Measurements from ENCODE around the gene UNC93B1. TPM values are rescaled to one million over a fixed set of nuclear protein-coding genes. Genes with fewer than 3 reads are reported as not detected.

UNC93B1 gene
- total RNA-seq, 1 experiment from 2014 or later: 14.7 TPM

DNA sequence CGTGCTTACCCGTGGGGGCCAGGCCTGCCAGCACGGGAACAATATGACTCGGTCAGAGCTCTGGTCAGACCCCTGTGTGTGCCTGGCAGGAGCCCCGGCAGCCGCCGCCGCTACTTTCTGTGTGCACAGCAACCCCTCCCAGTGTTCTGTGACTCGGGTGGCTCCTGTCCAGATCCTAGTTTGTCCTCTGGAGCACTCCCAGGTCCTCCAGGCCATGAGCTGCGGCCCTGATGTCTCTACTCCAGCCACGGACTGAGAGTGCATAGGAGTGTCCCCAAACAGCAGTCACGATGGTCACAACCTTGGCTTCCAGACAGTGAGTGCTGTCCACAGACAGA lies 29.8 kb upstream of the UNC93B1 start:
- TF ChIP-seq, protein P1, sequence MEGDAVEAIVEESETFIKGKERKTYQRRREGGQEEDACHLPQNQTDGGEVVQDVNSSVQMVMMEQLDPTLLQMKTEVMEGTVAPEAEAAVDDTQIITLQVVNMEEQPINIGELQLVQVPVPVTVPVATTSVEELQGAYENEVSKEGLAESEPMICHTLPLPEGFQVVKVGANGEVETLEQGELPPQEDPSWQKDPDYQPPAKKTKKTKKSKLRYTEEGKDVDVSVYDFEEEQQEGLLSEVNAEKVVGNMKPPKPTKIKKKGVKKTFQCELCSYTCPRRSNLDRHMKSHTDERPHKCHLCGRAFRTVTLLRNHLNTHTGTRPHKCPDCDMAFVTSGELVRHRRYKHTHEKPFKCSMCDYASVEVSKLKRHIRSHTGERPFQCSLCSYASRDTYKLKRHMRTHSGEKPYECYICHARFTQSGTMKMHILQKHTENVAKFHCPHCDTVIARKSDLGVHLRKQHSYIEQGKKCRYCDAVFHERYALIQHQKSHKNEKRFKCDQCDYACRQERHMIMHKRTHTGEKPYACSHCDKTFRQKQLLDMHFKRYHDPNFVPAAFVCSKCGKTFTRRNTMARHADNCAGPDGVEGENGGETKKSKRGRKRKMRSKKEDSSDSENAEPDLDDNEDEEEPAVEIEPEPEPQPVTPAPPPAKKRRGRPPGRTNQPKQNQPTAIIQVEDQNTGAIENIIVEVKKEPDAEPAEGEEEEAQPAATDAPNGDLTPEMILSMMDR (IDR thresholded peaks at IDR 0.05; ENCODE audit: unreplicated experiment): no peak
- no peak overlapping the region for H3K4me3 Mint-ChIP-seq (ENCODE audit: unreplicated experiment)
- POLR2A ChIA-PET: no interaction called here
- CTCF ChIA-PET: no interaction called here
- H3K36me3 Mint-ChIP-seq (ENCODE audit: insufficient read depth, unreplicated experiment): peaks cover 27% of the 10 kb centered on the region
- no peak for DNase-seq (ENCODE audit: unreplicated experiment)
- no peaks in the 10 kb centered on the region for H3K9me3 Mint-ChIP-seq (ENCODE audit: unreplicated experiment)
- H3K4me1 Mint-ChIP-seq (ENCODE audit: insufficient read depth, unreplicated experiment): peaks cover 17% of the 10 kb centered on the region
- H3K27me3 Mint-ChIP-seq (ENCODE audit: insufficient read depth, unreplicated experiment): no peaks in the 10 kb centered on the region
- intact Hi-C loops (cut with micrococcal nuclease): no loop called here
- H3K27ac Mint-ChIP-seq (ENCODE audit: low read depth, unreplicated experiment): no peak overlapping the region
- no TSS peak for BruUV-seq (replicated peaks)

DNA sequence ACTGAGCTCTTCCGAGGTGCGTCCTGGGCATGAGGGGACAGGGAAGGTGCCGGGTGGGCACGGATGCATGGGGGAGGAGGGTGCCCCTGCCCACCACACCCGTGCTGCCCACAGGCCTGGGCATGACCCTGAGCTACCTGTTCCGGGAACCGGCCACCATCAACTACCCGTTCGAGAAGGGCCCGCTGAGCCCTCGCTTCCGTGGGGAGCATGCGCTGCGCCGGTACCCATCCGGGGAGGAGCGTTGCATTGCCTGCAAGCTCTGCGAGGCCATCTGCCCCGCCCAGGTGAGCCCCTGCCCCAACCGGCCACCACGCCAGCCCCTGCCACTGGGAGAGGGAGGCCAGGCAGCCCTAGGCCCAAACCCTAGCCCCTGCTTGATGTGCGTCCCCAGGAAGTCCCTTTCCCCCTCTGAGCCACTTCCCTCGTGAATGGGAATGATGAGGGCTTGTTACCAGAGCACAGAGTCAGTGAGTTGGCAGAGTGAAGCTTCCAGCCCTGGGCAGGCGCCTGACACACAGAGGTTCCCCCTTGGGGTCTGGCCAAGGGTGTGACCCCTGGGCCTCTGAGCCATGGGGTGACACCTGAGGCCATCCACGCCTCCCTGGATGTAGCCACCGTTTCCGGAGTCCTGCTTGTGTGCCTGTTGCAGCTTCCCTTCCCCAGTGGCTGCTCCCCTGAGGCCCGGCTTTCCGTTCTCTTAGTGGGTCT lies 29.3 kb upstream of the UNC93B1 start:
- TF ChIP-seq, protein P1 (IDR thresholded peaks at IDR 0.05; ENCODE audit: unreplicated experiment): no peak
- H3K4me3 Mint-ChIP-seq (ENCODE audit: unreplicated experiment): no peak overlapping the region
- no peaks in the 10 kb centered on the region for H3K27me3 Mint-ChIP-seq (ENCODE audit: insufficient read depth, unreplicated experiment)
- no peak for DNase-seq (ENCODE audit: unreplicated experiment)
- CTCF ChIA-PET: interaction anchor here (0.7 kb wide), 1 partner anchor 8 kb away, joined by 3 read pairs; no protein-coding TSS in a partner anchor
- no peak overlapping the region for H3K27ac Mint-ChIP-seq (ENCODE audit: low read depth, unreplicated experiment)
- intact Hi-C loops (cut with micrococcal nuclease): no loop called here
- H3K4me1 Mint-ChIP-seq (ENCODE audit: insufficient read depth, unreplicated experiment): peaks cover 22% of the 10 kb centered on the region
- no TSS peak for BruUV-seq (replicated peaks)
- no peaks in the 10 kb centered on the region for H3K9me3 Mint-ChIP-seq (ENCODE audit: unreplicated experiment)
- H3K36me3 Mint-ChIP-seq (ENCODE audit: insufficient read depth, unreplicated experiment): peaks cover 27% of the 10 kb centered on the region
- POLR2A ChIA-PET: no interaction called here

DNA sequence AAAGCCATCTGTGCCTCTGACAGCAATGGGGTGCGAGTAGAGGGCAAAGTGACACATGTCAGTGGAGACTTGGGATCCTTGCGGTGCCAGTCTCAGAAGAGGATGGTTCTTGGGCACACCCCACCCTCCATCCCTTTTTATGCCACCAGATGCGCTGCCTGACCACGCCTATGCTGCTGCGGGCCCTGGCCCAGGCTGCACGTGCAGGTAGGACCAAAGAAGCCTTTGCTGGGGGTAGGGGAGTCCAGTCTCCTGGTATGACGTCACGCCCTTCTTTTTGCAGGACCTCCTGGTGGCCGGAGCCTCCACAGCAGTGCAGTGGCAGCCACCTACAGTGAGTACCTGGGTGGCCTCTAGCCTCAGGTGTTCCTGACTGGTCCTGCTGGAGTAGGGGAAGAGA lies 28.1 kb upstream of the UNC93B1 start:
- CTCF ChIA-PET: interaction anchor here (0.6 to 1.9 kb wide), 3 partner anchors 22 to 376 kb away, joined by 4 to 10 read pairs (median 4); partner anchors contain the start of gene ALDH3B1
- Mint-ChIP-seq H3K4me1 (ENCODE audit: insufficient read depth, unreplicated experiment) (peaks cover 26% of the 10 kb centered on the region), H3K36me3 (ENCODE audit: insufficient read depth, unreplicated experiment) (peaks cover 30% of the 10 kb centered on the region), H3K4me3 (ENCODE audit: unreplicated experiment) (peak overlapping the region; percentile 92), H3K9me3 (ENCODE audit: unreplicated experiment) (no peaks in the 10 kb centered on the region), H3K27me3 (ENCODE audit: insufficient read depth, unreplicated experiment) (no peaks in the 10 kb centered on the region), H3K27ac (ENCODE audit: low read depth, unreplicated experiment) (peak overlapping the region; percentile 89)
- TF ChIP-seq, protein P1 (IDR thresholded peaks at IDR 0.05; ENCODE audit: unreplicated experiment): no peak
- DNase-seq (ENCODE audit: unreplicated experiment): no peak
- intact Hi-C loops (cut with micrococcal nuclease): no loop called here
- POLR2A ChIA-PET: interaction anchor here (1.2 to 3.8 kb wide), 3 partner anchors 8 to 178 kb away, joined by 4 to 59 read pairs (median 4); partner anchors contain the start of gene TCIRG1
- BruUV-seq (replicated peaks): no TSS peak

DNA sequence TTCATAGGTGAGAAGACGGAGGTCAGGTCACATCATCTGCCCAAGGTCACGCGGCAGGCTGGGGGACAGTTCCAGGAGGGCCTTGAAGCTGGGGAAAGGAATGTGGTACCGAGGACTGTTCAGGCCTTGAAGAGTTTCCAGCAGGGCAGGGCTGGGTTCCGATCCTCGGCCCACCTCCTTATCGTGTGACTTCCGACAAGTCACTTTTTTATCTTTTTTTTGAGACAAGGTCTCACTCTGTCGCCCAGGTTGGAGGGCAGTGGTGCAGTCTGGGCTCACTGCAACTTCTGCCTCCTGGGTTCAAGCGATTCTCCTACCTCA lies 27.2 kb upstream of the UNC93B1 start:
- TF ChIP-seq, protein P1 (IDR thresholded peaks at IDR 0.05; ENCODE audit: unreplicated experiment): no peak
- Mint-ChIP-seq H3K4me3 (ENCODE audit: unreplicated experiment) (peak overlapping the region; percentile 92), H3K4me1 (ENCODE audit: insufficient read depth, unreplicated experiment) (peaks cover 26% of the 10 kb centered on the region), H3K27me3 (ENCODE audit: insufficient read depth, unreplicated experiment) (no peaks in the 10 kb centered on the region), H3K27ac (ENCODE audit: low read depth, unreplicated experiment) (peak overlapping the region; percentile 89), H3K36me3 (ENCODE audit: insufficient read depth, unreplicated experiment) (peaks cover 38% of the 10 kb centered on the region), H3K9me3 (ENCODE audit: unreplicated experiment) (no peaks in the 10 kb centered on the region)
- intact Hi-C loops (cut with micrococcal nuclease): no loop called here
- TSS peak; percentile 16 for BruUV-seq (replicated peaks)
- CTCF ChIA-PET: interaction anchor here (1.2 to 1.9 kb wide), 2 partner anchors 21 to 23 kb away, joined by 4 to 10 read pairs; partner anchors contain the start of gene ALDH3B1
- no peak for DNase-seq (ENCODE audit: unreplicated experiment)
- POLR2A ChIA-PET: interaction anchor here (0.7 to 3.8 kb wide), 8 partner anchors 9 to 494 kb away, joined by 3 to 59 read pairs (median 4); partner anchors contain the start of genes ALDH3B1 and TCIRG1
